ENCODE results near the gene C15orf61. TPM values are rescaled to one million over a fixed set of nuclear protein-coding genes. Genes with fewer than 3 reads are reported as not detected.
A peak's percentile ranks its signal among the peaks of the same experiment; 100 is the strongest.

Gene C15orf61
- total and polyA plus RNA-seq, 2 of the 13 experiments (the other 11 are each of a cell fraction or from before 2014, with no cell fraction given) = 2.1 to 6.6 TPM

- TF ChIP-seq MAZ (IDR thresholded peaks at IDR 0.05; ENCODE audit: borderline replicate concordance, low read depth, low read length) (peak; percentile 83), MAZ (CRISPR knock-in tag; IDR thresholded peaks at IDR 0.05; ENCODE audit: low read depth) (peak; percentile 77), ZNF354B (CRISPR knock-in tag; IDR thresholded peaks at IDR 0.05) (0 out of 2 replicates have a peak, but pooled peaks have one; percentile 44), ZSCAN12 (CRISPR knock-in tag; IDR thresholded peaks at IDR 0.05) (peak; percentile 94; the same call in 1 of the 2 replicates), PHB2 (IDR thresholded peaks at IDR 0.05; ENCODE audit: partially characterized antibody) (no peak), ZNF367 (CRISPR knock-in tag; IDR thresholded peaks at IDR 0.05; ENCODE audit: borderline replicate concordance) (peak; percentile 28; the same call in 1 of the 2 replicates), TP53 (CRISPR knock-in tag; conservative IDR thresholded peaks at IDR 0.05) (peak; percentile 83; the same call in 1 of the 2 replicates), ZNF574 (CRISPR knock-in tag; IDR thresholded peaks at IDR 0.05) (peak; percentile 73), ZBTB21 (CRISPR knock-in tag; IDR thresholded peaks at IDR 0.05) (no peak), YEATS2 (CRISPR knock-in tag; IDR thresholded peaks at IDR 0.05; ENCODE audit: borderline replicate concordance) (peak; percentile 63; the same call in 1 of the 2 replicates), ZNF710 (CRISPR knock-in tag; IDR thresholded peaks at IDR 0.05; ENCODE audit: borderline replicate concordance) (peak; percentile 91), SIX1 (CRISPR knock-in tag; IDR thresholded peaks at IDR 0.05; ENCODE audit: borderline replicate concordance) (no peak), BCL6 (CRISPR knock-in tag; IDR thresholded peaks at IDR 0.05) (peak; percentile 50; the same call in 1 of the 2 replicates), MAF1 (CRISPR knock-in tag; IDR thresholded peaks at IDR 0.05; ENCODE audit: borderline replicate concordance) (no peak), NFIB (CRISPR knock-in tag; IDR thresholded peaks at IDR 0.05; ENCODE audit: borderline replicate concordance) (peak; percentile 97; the same call in 1 of the 2 replicates), ZSCAN29 (CRISPR knock-in tag; conservative IDR thresholded peaks at IDR 0.05) (no peak), DDIT3 (CRISPR knock-in tag; IDR thresholded peaks at IDR 0.05) (no peak), ARNT (IDR thresholded peaks at IDR 0.05) (no peak), ZNF629 (CRISPR knock-in tag; conservative IDR thresholded peaks at IDR 0.05) (no peak; the same call in 1 of the 2 replicates), MIXL1 (CRISPR knock-in tag; IDR thresholded peaks at IDR 0.05) (peak; percentile 15; the same call in 1 of the 2 replicates), GZF1 (CRISPR knock-in tag; IDR thresholded peaks at IDR 0.05) (no peak), ZNF652 (CRISPR knock-in tag; IDR thresholded peaks at IDR 0.05; ENCODE audit: borderline replicate concordance, low read depth) (no peak), NCOA1 (CRISPR knock-in tag; IDR thresholded peaks at IDR 0.05) (no peak)
Measured at GRCh38 chr15:67521029-67521782, at the start of gene C15orf61 (continued).
